ENCODE results near the gene HNRNPM. TPM values are rescaled to one million over a fixed set of nuclear protein-coding genes. Genes with fewer than 3 reads are reported as not detected.
"Not testable (repeated sequence)": the region's sequence is repeated elsewhere in the genome, so short reads cannot be mapped to it uniquely, and the experiment has no call there.

HNRNPM gene
- total RNA-seq, 1 donor from 2014 or later = 66.9 TPM

GRCh38 chr19:8425331-8425730, 19.4 kb upstream of the HNRNPM start:
- ATAC-seq; DNase-seq (ENCODE audit: low spot score): not testable (repeated sequence)

GRCh38 chr19:8426283-8426682, 18.5 kb upstream of the HNRNPM start:
- DNase-seq (ENCODE audit: low spot score) = no peak
- no peak for ATAC-seq

GRCh38 chr19:8429044-8429443, 15.7 kb upstream of the HNRNPM start:
- no peak for DNase-seq (ENCODE audit: low spot score)
- ATAC-seq = no peak

- no peak for ATAC-seq
Observed at GRCh38 chr19:8429826-8430225, 14.9 kb upstream of the HNRNPM start.

GRCh38 chr19:8430650-8431049, 14.1 kb upstream of the HNRNPM start:
- DNase-seq (ENCODE audit: low spot score) (no peak), ATAC-seq (no peak)

More at GRCh38 chr19:8429826-8430225, 14.9 kb upstream of the HNRNPM start:
- no peak for DNase-seq (ENCODE audit: low spot score)

GRCh38 chr19:8438236-8438635, 6.5 kb upstream of the HNRNPM start:
- ATAC-seq (no peak), DNase-seq (ENCODE audit: low spot score) (no peak)

- DNase-seq (ENCODE audit: low spot score) = no peak
Observed at GRCh38 chr19:8441725-8442544, 2.8 kb upstream of the HNRNPM start.

GRCh38 chr19:8444140-8444676, 567 bp upstream of the HNRNPM start:
- not testable (repeated sequence) for DNase-seq (ENCODE audit: low spot score); ATAC-seq

More at GRCh38 chr19:8441725-8442544, 2.8 kb upstream of the HNRNPM start:
- no peak for ATAC-seq

- ATAC-seq (peak; percentile 69), DNase-seq (ENCODE audit: low spot score) (peak; percentile 72)
Observed at GRCh38 chr19:8445488-8446001, 770 bp downstream of the HNRNPM start.

GRCh38 chr19:8446061-8446709, 1.4 kb downstream of the HNRNPM start:
- ATAC-seq (no peak), DNase-seq (ENCODE audit: low spot score) (no peak)

- DNase-seq (ENCODE audit: low spot score) = no peak
Observed at GRCh38 chr19:8449830-8450229, 5.1 kb downstream of the HNRNPM start.

GRCh38 chr19:8451377-8451776, 6.6 kb downstream of the HNRNPM start:
- DNase-seq (ENCODE audit: low spot score) (no peak), ATAC-seq (peak; percentile 61)

More at GRCh38 chr19:8449830-8450229, 5.1 kb downstream of the HNRNPM start:
- no peak for ATAC-seq

GRCh38 chr19:8451885-8452284, 7.1 kb downstream of the HNRNPM start:
- peak; percentile 78 for ATAC-seq
- DNase-seq (ENCODE audit: low spot score) = no peak

GRCh38 chr19:8452446-8453123, 7.8 kb downstream of the HNRNPM start:
- peak; percentile 40 for ATAC-seq

GRCh38 chr19:8453616-8454015, 8.8 kb downstream of the HNRNPM start:
- ATAC-seq (no peak), DNase-seq (ENCODE audit: low spot score) (no peak)

More at GRCh38 chr19:8452446-8453123, 7.8 kb downstream of the HNRNPM start:
- DNase-seq (ENCODE audit: low spot score) = no peak

- no peak for ATAC-seq
- no peak for DNase-seq (ENCODE audit: low spot score)
Observed at GRCh38 chr19:8454218-8454617, 9.4 kb downstream of the HNRNPM start.

GRCh38 chr19:8455018-8455417, 10.2 kb downstream of the HNRNPM start:
- ATAC-seq = no peak
- DNase-seq (ENCODE audit: low spot score) = no peak

GRCh38 chr19:8456064-8456463, 11.3 kb downstream of the HNRNPM start:
- DNase-seq (ENCODE audit: low spot score) = no peak
- peak; percentile 22 for ATAC-seq

- no peak for ATAC-seq
Observed at GRCh38 chr19:8457209-8457608, 12.4 kb downstream of the HNRNPM start.

GRCh38 chr19:8457827-8458226, 13.1 kb downstream of the HNRNPM start:
- DNase-seq (ENCODE audit: low spot score) (no peak), ATAC-seq (no peak)

More at GRCh38 chr19:8457209-8457608, 12.4 kb downstream of the HNRNPM start:
- no peak for DNase-seq (ENCODE audit: low spot score)

GRCh38 chr19:8458380-8458779, 13.6 kb downstream of the HNRNPM start:
- DNase-seq (ENCODE audit: low spot score) (no peak), ATAC-seq (peak; percentile 46)
